ENCODE results near the gene FAM221B. TPM values are rescaled to one million over a fixed set of nuclear protein-coding genes. Genes with fewer than 3 reads are reported as not detected.

Gene FAM221B
- total RNA-seq, 4 donors from 2014 or later, result not detected

DNA sequence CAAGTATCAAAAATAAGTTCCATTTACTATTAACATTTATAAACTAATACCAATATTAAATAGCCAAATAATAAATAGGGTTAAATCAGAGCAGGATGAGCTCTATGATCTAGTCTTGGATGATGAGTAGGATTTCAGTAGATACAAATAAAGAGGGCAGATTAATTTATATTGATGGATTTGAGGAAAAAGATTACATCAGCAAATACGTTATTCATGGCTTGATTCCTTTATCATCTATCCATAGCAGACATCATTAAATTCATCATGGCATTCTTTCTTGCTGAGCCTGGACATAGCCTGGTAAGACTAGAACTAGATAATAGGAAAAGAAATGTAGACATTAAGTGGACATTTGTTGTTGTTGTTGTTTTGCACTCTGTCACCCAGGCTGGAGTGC lies 61.1 kb downstream of the FAM221B start:
- intact Hi-C loops (cut with DNase I), result no loop called here
- WGBS, 2 donors, result 86 to 89% methylated on average over 1 of the region's 1 CpG
- H3K36me3 ChIP-seq, result no peaks in the 10 kb centered on the region

DNA sequence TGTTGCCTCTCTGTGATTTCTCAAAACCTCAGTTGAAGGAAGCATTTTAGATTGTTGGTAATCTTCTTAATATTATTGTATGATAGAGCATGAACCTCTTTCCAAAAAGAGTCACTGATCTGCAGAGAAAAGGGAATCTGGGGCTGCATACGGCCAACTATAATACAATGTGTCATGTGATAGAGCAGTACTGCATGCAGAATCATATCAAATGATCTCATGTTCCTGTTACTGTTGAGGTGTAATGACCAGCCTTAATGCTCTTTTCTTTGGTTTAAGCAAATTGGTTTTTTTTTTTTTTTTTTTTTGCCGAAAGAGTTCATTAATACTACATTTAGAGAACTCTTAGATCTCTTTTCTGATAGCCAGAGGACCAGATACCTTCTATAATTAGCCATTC lies 61.5 kb downstream of the FAM221B start:
- DNase-seq, result no peak
- intact Hi-C loops (cut with DNase I), result no loop called here
- H3K27ac ChIP-seq, result no peak overlapping the region
- peaks cover 0 to 72% (median 0%) of the 10 kb centered on the region in 4 donors for H3K27me3 ChIP-seq
- no peak overlapping the region for H3K4me3 ChIP-seq
- H3K9me3 ChIP-seq, result no peaks in the 10 kb centered on the region
- TF ChIP-seq POLR2A (IDR thresholded peaks at IDR 0.05), result no peak
- TF ChIP-seq, protein P1, sequence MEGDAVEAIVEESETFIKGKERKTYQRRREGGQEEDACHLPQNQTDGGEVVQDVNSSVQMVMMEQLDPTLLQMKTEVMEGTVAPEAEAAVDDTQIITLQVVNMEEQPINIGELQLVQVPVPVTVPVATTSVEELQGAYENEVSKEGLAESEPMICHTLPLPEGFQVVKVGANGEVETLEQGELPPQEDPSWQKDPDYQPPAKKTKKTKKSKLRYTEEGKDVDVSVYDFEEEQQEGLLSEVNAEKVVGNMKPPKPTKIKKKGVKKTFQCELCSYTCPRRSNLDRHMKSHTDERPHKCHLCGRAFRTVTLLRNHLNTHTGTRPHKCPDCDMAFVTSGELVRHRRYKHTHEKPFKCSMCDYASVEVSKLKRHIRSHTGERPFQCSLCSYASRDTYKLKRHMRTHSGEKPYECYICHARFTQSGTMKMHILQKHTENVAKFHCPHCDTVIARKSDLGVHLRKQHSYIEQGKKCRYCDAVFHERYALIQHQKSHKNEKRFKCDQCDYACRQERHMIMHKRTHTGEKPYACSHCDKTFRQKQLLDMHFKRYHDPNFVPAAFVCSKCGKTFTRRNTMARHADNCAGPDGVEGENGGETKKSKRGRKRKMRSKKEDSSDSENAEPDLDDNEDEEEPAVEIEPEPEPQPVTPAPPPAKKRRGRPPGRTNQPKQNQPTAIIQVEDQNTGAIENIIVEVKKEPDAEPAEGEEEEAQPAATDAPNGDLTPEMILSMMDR (IDR thresholded peaks at IDR 0.05), result no peak
- H3K4me1 ChIP-seq, result peaks cover 0 to 31% (median 7%) of the 10 kb centered on the region in 3 donors
- WGBS, 2 donors, result 81 to 88% methylated on average over 2 of the region's 2 CpGs
- no peaks in the 10 kb centered on the region for H3K36me3 ChIP-seq

More for the DNA sequence above, 61.1 kb downstream of the FAM221B start:
- H3K27me3 ChIP-seq, result peaks cover 0 to 68% (median 0%) of the 10 kb centered on the region in 4 donors
- H3K4me1 ChIP-seq, result peaks cover 0 to 32% (median 7%) of the 10 kb centered on the region in 3 donors
- no peak overlapping the region for H3K4me3 ChIP-seq
- no peaks in the 10 kb centered on the region for H3K9me3 ChIP-seq
- TF ChIP-seq, protein P1 (IDR thresholded peaks at IDR 0.05), result no peak
- TF ChIP-seq POLR2A (IDR thresholded peaks at IDR 0.05), result no peak
- H3K27ac ChIP-seq, result no peak overlapping the region
- DNase-seq, result no peak

Small RNAs within 50 kb of the gene (small RNA-seq; reads per million reads assigned to genes)
- 0 to 0.45 (median 0) reads per million in 4 donors for gene HINT2

Other genes with a start within 250 kb of the FAM221B start
- gene TESK1, start 223.5 kb downstream of the FAM221B start, total RNA-seq, result 10 to 100 TPM; 10.1 to 22.1 (median 14.4) TPM
- gene CD72, start 210.3 kb downstream of the FAM221B start, total RNA-seq, result 1 to 10 TPM in 1 of 4 donors, under 1 TPM in 1, not detected in 2; 0.27 to 1.9 TPM
- 1 to 10 TPM in 3 of 4 donors, under 1 TPM in 1; 0.42 to 4.2 (median 1.5) TPM for gene SIT1, start 177.8 kb downstream of the FAM221B start, total RNA-seq
- gene RMRP, start 170.7 kb downstream of the FAM221B start, total RNA-seq, result 1,000 to 10,000 TPM in 3 of 4 donors, 100 to 1,000 TPM in 1; 759 to 4,621 (median 3,503) TPM
- gene CCDC107, start 170.4 kb downstream of the FAM221B start, total RNA-seq, result 10 to 100 TPM in 3 of 4 donors, 1 to 10 TPM in 1; 6.6 to 19.6 (median 14.2) TPM
- gene ARHGEF39, start 163.5 kb downstream of the FAM221B start, total RNA-seq, result 10 to 100 TPM in 1 of 4 donors, 1 to 10 TPM in 3; 1.3 to 17.5 (median 5.1) TPM
- 1 to 10 TPM in 1 of 4 donors, not detected in 3; 2.2 TPM for gene CA9, start 154.8 kb downstream of the FAM221B start, total RNA-seq
- 1,000 to 10,000 TPM in 1 of 4 donors, 100 to 1,000 TPM in 2, 10 to 100 TPM in 1; 80.8 to 1,148 (median 217) TPM for gene TPM2, start 138.8 kb downstream of the FAM221B start, total RNA-seq
- gene TLN1, start 96.5 kb downstream of the FAM221B start, total RNA-seq, result 100 to 1,000 TPM in 2 of 4 donors, 10 to 100 TPM in 2; 94.7 to 233 (median 112) TPM
- gene CREB3, start 96.1 kb downstream of the FAM221B start, total RNA-seq, result 10 to 100 TPM; 10.5 to 24.2 (median 19.2) TPM
- gene GBA2, start 79.5 kb downstream of the FAM221B start, total RNA-seq, result 10 to 100 TPM; 14.1 to 61.8 (median 42.0) TPM
- gene RGP1, start 79.4 kb downstream of the FAM221B start, total RNA-seq, result 10 to 100 TPM in 3 of 4 donors, 1 to 10 TPM in 1; 8.0 to 17.5 (median 11.6) TPM
- gene MSMP, start 74.5 kb downstream of the FAM221B start, total RNA-seq, result not detected
- gene NPR2, start 37.1 kb downstream of the FAM221B start, total RNA-seq, result 10 to 100 TPM in 1 of 4 donors, 1 to 10 TPM in 1, under 1 TPM in 2; 0.08 to 12.2 (median 1.8) TPM
- not detected for gene SPAG8, start 16.5 kb downstream of the FAM221B start, total RNA-seq
- gene HINT2, start 13.7 kb downstream of the FAM221B start, total RNA-seq, result 10 to 100 TPM; 13.2 to 34.9 (median 19.5) TPM
- 1 to 10 TPM in 2 of 4 donors, under 1 TPM in 2; 0.35 to 4.8 (median 1.4) TPM for gene TMEM8B, start 496 bp upstream of the FAM221B start, total RNA-seq
- not detected for gene OR13J1, start 41.7 kb upstream of the FAM221B start, total RNA-seq
- gene HRCT1, start 77.5 kb upstream of the FAM221B start, total RNA-seq, result 1 to 10 TPM in 1 of 4 donors, under 1 TPM in 1, not detected in 2; 0.70 to 4.6 TPM
- gene SPAAR, start 80.8 kb upstream of the FAM221B start, total RNA-seq, result 1 to 10 TPM in 1 of 4 donors, under 1 TPM in 1, not detected in 2; 0.22 to 1.1 TPM
- not detected for gene OR2S2, start 129.4 kb upstream of the FAM221B start, total RNA-seq
- gene RECK, start 208.2 kb upstream of the FAM221B start, total RNA-seq, result 10 to 100 TPM in 1 of 4 donors, 1 to 10 TPM in 1, under 1 TPM in 2; 0.23 to 16.2 (median 1.9) TPM